NK-92 treated with Interleukin-12 subunit alpha and Interleukin-12 subunit beta, amount 100 ng/mL, for 24 hours (cell line): ENCODE data around the gene ANKRD55.
"Not testable (repeated sequence)": the region's sequence is repeated elsewhere in the genome, so short reads cannot be mapped to it uniquely, and the experiment has no call there.

Source experiments
- DNase-seq: peaks from one replicate; lab custom pipeline; 2025; lab: John Stamatoyannopoulos, UW

ANKRD55 gene

GRCh38 chr5:56144211-56144610, 88.9 kb downstream of the ANKRD55 start:
- no peak for DNase-seq

GRCh38 chr5:56143373-56143714, 89.8 kb downstream of the ANKRD55 start:
- no peak for DNase-seq

GRCh38 chr5:56142614-56143372, 90.3 kb downstream of the ANKRD55 start:
- no peak for DNase-seq

- no peak for DNase-seq
Measured at GRCh38 chr5:56142233-56142613, 90.9 kb downstream of the ANKRD55 start.

- no peak for DNase-seq
Measured at GRCh38 chr5:56140073-56140472, 93.1 kb downstream of the ANKRD55 start.

GRCh38 chr5:56130664-56131063, 102.5 kb downstream of the ANKRD55 start:
- no peak for DNase-seq

- DNase-seq, result no peak
Measured at GRCh38 chr5:56129288-56129687, 103.8 kb downstream of the ANKRD55 start.

GRCh38 chr5:56128113-56128512, 105.0 kb downstream of the ANKRD55 start:
- no peak for DNase-seq

GRCh38 chr5:56126487-56127179, 106.5 kb downstream of the ANKRD55 start:
- DNase-seq, result no peak

GRCh38 chr5:56123531-56124243, 109.4 kb downstream of the ANKRD55 start:
- DNase-seq, result no peak

- not testable (repeated sequence) for DNase-seq
Measured at GRCh38 chr5:56122360-56122985, 110.7 kb downstream of the ANKRD55 start.

GRCh38 chr5:56119050-56119449, 114.1 kb downstream of the ANKRD55 start:
- no peak for DNase-seq

- DNase-seq, result no peak
Measured at GRCh38 chr5:56116599-56117141, 116.5 kb downstream of the ANKRD55 start.

GRCh38 chr5:56115589-56115988, 117.5 kb downstream of the ANKRD55 start:
- DNase-seq, result no peak

GRCh38 chr5:56112526-56113121, 120.5 kb downstream of the ANKRD55 start:
- no peak for DNase-seq

GRCh38 chr5:56111404-56111781, 121.7 kb downstream of the ANKRD55 start:
- no peak for DNase-seq

GRCh38 chr5:56110646-56111403, 122.3 kb downstream of the ANKRD55 start:
- no peak for DNase-seq

GRCh38 chr5:56108246-56108645, 124.9 kb downstream of the ANKRD55 start:
- DNase-seq, result no peak

- no peak for DNase-seq
Measured at GRCh38 chr5:56106837-56107236, 126.3 kb downstream of the ANKRD55 start.

- DNase-seq, result no peak
Measured at GRCh38 chr5:56105511-56106291, 127.4 kb downstream of the ANKRD55 start.
